CD4-positive, alpha-beta T cell treated with Interleukin-15 for 4 hours (primary cell): ENCODE results near the gene RAB3B.
"Not testable (repeated sequence)": the region's sequence is repeated elsewhere in the genome, so short reads cannot be mapped to it uniquely, and the experiment has no call there.

Experiments
- DNase-seq: peaks from one replicate; pipeline ENCODE4 v3.0.0-alpha.2; 2020; ENCODE audit warnings: low spot score

The RAB3B gene

DNA sequence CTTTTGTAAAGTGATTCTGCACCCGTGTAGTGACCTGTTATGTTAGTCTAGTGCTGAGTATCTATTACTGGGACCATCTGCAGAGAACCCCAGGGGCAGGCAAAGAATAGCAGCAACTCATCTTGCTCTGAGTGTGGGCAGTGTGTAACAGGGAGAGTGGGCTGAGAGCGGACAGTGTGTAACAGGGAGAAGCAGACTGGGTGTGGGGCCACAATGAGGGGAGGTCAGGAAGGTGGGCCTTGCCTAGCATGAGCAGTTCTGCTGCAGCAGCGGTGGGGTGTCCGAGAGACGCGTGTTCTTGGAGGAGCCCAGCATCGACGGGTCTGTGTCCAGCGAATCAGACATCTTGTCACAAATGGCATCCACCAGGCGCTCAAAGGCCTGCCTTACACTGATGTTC lies 70.8 kb downstream of the RAB3B start:
- no peak for DNase-seq

DNA sequence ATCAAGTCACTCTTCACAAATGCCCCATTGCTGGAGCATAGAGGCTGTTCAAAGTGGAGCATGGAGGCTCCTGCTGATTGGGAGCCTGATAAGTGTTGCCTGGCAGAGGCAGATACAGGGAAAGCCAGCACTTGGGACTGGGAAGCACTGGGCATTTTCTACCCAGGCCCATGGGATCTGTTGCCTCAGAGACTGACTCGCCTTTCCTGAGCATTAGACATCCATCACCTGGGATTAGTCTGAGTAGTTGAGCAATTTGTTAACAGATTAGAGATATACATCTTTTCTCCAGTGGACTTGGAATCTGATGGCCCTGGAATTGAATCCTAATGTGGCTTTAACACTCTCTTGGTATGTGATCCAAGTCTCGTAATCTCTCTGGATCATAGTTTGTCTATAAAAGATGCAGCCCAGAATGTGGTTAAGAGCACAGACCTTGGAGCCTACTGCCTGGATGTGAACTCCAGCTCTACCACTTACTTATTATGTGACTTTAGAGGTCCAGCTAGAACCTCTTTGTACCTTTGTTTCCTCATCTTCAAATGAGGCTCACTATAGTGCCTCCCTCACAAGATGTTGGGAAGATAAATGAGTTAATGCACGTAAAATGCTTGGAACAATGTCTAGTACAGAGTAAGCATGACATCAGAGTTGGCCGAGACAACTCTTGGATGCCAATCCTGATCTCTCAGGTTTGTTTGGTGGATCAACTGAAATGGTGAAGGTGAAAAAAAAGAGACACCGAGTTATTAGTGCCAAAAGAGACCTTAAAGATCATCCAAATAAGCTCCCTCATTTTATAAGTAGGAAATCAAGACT lies 73.7 kb downstream of the RAB3B start:
- no peak for DNase-seq

DNA sequence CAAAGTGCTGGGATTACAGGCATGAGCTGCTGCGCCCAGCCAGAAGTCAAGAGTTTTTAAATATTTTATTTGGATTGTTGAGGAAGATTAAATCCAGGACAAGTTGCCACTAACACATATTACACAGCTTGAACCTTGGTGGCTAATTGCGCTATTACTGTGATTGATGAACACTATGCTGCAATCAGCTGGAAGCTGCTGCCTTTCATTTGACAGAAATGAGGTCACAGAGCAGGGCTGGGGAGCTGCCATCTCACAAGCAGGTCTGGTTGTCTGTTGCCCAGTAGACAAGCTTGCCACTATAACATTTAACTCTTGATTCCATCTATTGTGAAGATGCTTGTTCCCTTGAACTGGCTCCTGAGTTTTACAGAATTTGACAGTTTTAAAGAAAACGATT lies 74.5 kb downstream of the RAB3B start:
- no peak for DNase-seq

DNA sequence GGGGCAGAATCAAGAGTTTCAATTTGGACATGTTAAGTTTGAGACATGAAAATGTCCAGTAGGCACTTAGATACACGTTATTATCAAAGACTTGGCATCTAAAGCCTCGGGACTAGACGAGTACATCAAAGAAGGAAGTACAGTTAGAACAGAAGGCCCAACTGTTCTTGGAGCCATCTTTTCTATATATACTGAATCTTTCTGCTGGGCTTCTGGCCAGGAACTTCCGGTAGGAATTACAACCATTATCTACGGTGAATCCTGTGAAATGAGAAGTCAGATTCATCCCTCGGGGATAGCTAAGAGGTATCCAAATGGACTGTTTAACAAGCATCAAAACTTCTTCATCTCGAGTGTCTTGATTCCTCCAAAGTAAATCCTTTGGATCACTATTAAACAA lies 77.6 kb downstream of the RAB3B start:
- no peak for DNase-seq

DNA sequence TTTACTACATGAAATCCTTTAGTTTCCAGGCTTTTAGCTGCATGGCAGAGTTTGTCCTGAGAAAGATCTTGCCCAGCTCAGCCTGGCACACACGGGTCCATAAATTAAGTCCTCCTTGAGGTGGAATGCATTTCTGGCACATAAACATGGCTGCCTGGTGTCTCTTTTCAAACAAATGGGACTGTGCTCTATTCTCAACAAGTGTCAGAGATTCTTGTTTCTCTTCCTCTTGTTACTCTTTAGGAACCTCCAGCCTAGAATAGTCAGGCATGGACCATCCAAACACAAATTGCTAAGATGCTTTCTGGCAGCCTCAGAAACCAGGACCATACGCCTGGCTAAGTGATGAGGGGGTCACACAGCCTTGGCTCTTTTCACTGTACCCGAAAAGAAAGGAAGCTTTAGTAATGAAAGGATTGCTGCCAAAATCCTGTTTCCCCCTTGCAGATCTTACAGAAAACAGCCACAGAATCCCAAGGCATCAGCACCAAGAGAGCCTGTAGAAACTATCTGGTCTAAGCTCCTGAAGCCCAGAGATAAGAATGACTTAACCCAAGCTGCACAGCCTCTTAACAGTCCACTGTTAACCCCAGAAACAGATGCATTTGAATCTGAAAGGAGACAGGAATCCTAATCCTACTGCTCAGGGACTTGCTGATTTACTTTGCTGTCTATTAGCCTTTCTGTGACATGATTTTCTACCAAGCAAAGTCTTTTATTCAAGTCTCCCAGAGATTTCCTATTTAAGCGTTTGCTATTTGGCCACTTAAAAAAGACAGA lies 80.1 kb downstream of the RAB3B start:
- no peak for DNase-seq

DNA sequence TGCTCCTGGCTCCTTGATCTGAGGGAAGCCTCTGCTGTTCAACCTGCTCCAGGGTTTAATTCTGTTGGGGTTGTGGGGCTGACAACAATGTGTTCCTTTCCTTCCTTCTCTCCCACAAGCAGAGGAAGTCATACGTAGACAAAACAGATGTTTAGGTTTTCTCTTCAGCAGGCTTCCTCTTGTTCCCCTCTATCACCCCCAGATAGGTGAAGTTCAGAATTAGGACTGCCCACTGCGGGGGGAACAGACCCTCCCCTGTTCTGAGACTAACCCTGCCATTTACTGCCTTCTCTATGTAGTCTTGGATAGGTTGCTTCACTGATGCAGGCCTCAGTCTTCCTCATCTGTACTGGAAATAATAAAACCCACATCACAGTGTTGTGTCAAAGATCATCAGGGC lies 82.0 kb downstream of the RAB3B start:
- no peak for DNase-seq

DNA sequence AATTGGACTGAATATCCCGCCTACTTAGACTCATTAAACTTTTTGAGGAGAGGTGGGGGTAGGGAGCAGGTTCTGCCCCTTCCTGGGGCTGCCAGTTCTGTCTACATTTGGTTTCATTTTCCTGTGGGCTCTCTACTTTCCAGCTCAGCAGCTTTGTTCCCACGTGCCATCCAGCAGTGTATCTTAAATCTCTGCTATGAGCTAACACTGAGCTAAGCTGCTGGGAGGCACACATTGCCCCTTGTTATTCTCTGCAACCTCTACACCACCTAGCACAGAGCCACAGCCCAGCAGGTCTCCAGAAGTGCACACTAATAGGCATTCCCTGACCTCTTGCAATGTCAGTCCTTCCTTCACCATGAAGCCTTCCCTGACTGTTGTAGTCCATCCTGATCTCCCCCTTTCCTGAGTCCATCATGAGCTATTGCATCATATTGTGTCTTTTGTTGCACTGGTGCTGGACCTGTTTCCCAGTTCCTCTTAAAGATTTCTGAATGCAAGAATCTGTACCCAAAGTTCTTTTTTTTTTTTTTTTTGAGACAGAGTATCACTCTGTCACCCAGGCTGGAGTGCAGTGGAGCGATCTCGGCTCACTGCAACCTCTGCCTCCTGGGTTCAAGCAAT lies 83.3 kb downstream of the RAB3B start:
- no peak for DNase-seq

DNA sequence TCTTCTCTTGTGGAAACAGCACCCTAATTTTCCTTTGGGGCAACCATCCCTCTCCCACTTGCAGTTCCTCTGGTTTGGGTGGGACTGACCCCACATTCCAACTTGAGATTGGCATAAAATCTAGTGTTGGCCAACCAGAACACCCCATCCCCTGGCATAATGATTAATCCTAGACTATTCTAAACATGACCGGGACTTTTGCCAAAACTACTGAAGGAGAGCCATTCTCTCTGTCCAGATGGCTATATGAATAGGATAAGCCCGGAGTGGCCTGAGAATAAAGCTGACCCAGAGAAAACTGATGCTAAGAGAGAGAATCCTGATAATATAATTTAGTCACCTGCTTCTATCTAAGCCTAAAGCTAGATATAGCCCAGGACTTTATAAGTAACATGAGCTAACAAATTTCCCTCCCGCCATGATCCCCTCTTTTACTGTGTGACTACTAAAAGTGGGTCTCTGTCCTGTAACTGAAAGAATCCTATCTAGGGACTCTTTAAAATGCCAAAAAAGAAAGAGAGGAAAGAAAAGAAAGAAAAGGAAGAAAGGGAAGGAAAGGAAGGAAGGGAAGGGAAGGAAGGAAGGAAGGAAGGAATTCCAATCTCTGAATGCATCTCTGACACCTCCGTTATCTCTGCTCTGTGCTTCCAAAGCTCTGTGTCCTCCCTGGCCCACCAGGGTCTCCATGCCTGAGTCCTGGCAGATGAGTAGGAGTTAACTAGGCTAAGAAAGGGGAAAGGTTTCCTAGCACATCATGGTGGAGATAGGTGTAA lies 84.0 kb downstream of the RAB3B start:
- no peak for DNase-seq

DNA sequence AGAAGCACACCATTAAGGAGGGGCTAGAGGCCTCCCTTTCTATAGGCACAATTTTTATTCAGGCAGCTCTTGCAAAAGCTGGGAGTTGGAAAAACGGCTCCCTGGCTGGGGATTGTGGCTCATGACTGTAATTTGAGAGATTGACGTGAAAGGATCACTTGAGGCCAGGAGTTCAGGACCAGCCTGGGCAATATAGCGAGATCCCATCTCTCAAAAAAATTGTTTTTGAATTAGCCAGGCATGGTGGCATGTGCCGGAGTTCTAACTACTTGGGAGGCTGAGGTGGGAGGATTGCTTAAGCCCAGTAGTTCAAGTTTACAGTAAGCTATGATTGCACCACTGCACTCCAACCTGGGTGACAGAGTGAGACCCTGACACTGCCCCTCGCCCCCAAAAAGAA lies 88.0 kb downstream of the RAB3B start:
- DNase-seq, result no peak

DNA sequence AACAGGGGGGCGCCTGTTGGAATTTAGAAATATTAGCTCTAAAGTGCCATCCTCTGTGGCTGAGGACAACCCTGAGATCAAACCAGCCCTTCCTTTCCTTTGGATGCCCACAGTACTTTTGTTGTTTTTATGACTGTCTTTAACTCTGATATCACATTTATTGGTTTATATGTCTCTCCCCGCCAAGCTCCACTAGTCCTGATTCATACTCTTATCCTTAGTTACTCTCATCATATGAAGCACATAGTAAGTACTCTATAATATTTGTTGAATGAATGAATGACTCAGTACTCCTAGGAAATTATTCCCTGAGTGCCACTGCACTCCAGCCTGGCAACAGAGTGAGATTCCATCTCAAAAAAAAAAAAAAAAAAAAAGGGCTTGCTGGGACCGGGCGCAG lies 89.3 kb downstream of the RAB3B start:
- DNase-seq, result no peak

DNA sequence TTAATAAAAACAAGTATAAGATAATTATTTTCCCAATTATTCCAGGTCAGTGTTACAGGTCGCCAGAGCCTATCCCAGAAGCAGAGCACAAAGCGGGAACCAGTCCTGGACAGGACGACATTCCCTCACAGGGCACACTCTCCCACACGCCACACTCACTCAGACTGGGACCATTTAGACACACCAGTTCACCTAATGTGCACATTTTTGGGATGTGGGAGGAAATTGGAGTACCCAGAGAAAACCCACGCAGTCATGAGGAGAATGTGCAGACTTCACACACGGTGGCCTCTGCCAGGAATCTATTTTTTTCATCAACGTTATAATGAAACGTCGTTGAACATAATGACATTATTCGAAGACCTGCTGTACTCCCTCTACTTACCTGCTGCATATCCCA lies 91.5 kb downstream of the RAB3B start:
- no peak for DNase-seq

DNA sequence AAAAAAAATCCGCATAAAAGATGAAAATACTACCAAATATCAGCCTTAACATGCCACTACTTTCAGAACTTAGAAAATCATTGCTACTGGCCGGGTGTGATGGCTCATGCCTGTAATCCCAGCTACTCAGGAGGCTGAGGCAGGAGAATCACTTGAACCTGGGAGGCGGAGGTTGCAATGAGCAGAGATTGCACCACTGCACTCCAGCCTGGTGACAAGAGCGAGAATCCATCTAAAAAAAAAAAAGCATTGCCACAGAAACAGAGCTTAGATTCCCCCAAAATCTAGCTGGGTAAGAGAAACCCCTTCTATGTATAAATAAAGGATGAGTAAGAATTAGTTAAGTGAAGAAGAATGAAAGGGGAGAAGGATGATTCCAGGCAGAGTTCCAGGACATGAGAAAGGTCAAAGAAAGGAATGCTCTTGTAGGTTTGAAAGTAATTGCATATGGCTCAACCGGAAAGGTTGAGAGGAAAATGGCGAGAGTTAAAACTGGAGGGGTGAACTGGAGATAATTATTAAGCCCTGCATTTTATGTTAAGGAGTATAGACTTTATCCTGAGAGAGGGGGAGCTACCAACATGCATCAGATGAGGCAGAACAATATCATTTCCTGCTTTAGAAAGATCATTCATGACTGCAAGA lies 92.3 kb downstream of the RAB3B start:
- DNase-seq, result no peak

DNA sequence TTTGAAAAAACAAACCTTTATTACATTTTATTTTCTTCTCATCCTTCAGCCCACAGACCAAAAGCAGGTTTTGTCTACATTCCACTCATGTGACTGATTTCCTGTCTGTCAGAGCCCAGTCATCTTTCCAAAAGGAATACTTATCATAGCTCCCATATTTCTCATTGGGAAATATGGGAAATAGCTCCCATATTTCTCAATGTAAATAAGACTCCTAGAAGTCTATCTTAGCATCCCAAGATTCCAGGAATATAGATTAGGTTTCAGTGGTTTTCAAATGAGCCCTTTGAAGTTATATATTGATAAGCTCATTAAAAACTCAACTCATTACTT lies 92.8 kb downstream of the RAB3B start:
- DNase-seq, result no peak

DNA sequence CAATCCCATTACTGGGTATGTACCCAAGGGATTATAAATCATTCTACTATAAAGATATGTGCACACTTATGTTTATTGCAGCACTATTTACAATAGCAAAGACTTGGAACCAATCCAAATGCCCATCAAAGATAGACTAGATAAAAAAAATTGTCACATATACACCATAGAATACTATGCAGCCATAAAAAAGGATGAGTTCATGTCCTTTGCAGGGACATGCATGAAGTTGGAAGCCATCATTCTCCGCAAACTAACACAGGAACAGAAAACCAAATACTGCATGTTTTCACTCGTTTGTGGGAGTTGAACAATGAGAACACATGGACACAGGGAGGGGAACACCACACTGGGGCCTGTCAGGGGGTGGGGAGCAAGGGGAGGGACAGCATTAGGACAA lies 95.8 kb downstream of the RAB3B start:
- DNase-seq, result not testable (repeated sequence)

DNA sequence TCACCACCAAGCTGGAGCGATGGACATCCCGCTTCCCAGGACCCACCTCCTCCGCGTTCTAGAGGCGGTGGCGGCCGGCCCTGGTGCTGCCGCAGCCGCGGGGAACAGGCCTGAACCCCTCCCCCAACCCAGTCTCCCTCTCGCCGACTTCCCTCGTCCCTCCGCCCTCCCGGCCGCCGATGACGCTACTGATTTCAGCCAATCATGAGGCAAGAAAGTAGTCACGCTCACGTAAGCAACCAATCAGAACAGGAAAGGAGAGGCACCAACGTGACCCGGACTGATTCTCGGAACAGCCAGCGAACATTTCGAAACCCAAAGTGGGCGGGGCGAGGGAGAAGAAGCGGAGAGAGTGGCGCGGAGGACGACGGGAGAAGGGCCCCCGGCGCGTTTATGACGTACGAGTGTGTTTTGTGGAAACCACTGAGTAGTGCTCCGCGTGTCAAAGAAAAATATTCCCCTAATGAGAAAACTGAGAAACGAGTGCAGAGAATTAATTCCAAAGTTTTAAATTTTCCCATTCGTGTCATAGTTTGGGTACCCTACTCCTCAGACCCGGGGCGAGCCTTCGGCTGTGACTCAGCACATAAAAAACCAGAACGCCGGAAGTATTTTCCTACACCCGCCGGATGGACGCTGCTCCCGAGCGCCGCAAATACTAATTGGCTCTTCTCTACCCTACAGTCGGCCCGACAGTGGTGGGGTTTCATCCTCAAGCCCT lies 111.7 kb downstream of the RAB3B start, which contains the start of gene NRDC:
Gene NRDC (minus strand): TSS at position 112 of the 721 bp plus-strand sequence. CDS start 112 bp downstream, outside the sequence.
- peak; percentile 100 for DNase-seq

DNA sequence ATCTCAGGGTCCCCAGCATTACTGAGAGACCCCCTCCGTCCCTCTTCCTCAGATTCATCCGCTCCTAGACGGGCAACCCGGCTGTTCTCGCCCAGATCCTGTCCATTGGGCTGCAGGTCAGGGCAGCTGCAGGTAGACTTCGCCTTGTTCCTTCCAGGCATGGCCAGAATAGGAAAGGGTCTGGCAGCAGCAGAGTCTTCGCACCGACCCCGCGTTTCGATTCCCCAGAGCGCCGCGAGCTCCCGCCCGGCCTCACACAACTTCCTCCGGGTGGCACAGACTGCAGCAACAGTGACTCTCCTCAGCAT lies 112.2 kb downstream of the RAB3B start:
- DNase-seq, result no peak

DNA sequence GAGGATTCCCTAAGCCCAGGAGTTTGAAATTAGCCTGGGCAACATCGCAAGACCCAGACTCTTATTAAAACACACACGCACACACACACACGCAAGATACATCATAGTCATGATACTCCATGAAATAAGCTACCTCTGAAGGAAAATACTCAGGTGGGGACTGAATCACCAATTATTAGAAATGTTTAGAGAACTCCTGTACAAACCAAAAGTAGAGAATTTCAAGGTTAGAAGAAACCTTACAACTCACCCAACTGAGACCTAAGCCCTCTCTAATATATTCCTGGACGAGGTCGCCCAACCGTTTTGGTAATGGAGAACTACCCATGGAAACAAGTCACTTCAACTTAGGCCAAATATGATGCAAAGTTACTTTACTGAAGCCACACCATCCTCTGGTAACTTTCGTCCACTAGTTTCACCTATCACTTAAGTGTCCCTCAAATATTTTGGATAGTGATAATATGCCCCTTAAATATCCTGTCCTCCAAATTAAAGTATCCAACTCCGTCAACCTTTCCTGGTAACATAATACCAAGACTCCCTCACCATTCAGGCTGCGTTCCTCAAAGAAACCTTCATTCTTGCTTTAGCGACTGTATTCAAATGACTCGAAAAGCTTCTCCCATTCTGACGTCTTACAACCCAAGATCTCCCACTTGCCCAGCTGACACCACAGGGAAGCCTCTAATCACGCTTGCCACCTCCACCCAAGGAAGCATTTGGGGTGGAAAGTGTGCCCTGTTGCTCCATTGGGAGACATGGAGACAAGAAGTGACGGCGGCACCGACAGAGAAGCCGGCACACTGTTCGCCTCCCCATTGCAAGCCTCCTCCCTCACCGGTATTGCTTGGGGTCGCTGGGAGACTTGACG lies 112.8 kb downstream of the RAB3B start:
- DNase-seq, result no peak

DNA sequence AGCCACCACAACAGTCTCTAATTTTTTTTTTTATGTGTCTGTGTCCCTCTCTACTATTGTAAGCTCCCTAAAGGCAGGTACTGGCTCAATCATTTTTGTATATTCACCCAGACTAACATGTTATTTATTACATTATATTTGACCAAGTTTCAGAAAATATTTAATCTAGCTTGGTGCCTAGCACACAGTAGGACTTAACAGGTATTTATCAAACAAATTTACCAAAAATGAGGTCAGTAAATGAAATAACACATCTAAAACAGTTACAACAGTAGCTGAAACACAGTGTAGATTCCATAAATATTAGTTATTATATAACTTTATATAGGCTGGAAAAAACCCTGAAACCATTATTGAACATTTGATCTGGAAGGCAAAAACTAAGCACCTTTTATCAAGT lies 114.7 kb downstream of the RAB3B start:
- no peak for DNase-seq

DNA sequence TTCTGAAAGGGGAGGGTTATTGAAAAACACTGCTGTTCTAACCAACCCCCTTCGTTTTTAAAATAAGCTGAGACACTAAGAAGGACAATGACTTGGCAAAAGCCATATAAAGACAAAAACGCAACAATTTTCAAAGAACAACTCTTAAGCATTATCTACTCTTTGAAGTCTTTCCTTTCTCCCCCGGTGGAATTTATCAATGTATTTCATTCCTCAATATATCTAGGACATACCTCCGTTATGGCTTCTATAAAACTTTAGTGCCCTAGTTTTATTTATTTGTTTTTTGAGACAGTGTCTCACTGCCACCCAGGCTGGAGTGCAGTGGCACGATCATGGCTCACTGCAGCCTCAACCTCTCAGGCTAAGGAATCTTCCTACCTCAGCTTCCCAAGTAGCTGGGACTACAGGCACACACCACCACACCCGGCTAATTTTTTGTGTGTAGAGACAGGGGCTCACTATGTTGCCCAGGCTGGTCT lies 115.2 kb downstream of the RAB3B start:
- no peak for DNase-seq

DNA sequence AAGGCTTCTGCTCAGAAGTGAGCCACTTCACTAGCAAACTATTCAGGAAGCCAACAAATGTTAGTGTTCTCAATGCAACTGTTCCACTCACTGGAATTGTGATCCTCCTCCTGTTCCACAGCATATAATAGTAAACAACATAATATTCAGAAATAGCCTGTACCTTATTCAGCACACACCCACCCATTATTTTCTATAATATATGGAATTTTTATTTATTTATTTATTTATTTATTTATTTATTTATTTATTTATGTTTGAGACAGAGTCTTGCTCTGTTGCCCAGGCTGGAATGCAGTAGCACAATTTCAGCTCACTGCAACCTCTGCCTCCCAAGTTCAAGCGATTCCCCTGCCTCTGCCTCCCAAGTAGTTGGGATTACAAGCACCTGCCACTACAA lies 117.2 kb downstream of the RAB3B start:
- DNase-seq, result not testable (repeated sequence)
